ENCODE results near the gene NUTM2B. TPM values are rescaled to one million over a fixed set of nuclear protein-coding genes. Genes with fewer than 3 reads are reported as not detected.
"Not testable (repeated sequence)": the region's sequence is repeated elsewhere in the genome, so short reads cannot be mapped to it uniquely, and the experiment has no call there.

Gene NUTM2B
- total and polyA plus RNA-seq, 2 of the 13 experiments (the other 11 are each of a cell fraction or from before 2014, with no cell fraction given), result 0.16 to 0.27 TPM

- not testable (repeated sequence) for FAIRE-seq
- DNase-seq (ENCODE audit: low spot score), result peak; percentile 27
These were observed 17.9 kb upstream of the NUTM2B start for GRCh38 chr10:79685044-79685685.

GRCh38 chr10:79686595-79686994 is 16.4 kb upstream of the NUTM2B start:
- H3K9me3 ChIP-seq (ENCODE audit: low read length); FAIRE-seq; H3K4me3 ChIP-seq (replicated peaks in 1 of 3; ENCODE audit: insufficient read depth in 1 of 3, low read depth in 2 of 3, low read length in 3 of 3); intact Hi-C loops (cut with micrococcal nuclease; ENCODE audit: unreplicated experiment); ATAC-seq; CTCF ChIA-PET (ENCODE audit: low intra/inter-chr PET ratio, low total read pairs); H3K36me3 ChIP-seq (replicated peaks in 1 of 2; ENCODE audit: control insufficient read depth in 1 of 2, insufficient read depth in 2 of 2, low read length in 2 of 2); H2AFZ ChIP-seq (ENCODE audit: low read length); POLR2A ChIA-PET; H3K79me2 ChIP-seq (ENCODE audit: insufficient read depth, low read length); in situ Hi-C loops (cut with HindIII; ENCODE audit: extremely low pct_ligation_motif_present, low pct_unique_long_range_greater_than_20kb); H3K27me3 ChIP-seq (ENCODE audit: control insufficient read depth in 1 of 2, insufficient read depth in 2 of 2, low read length in 2 of 2); BruUV-seq (replicated peaks); H3K27ac ChIP-seq (ENCODE audit: extremely low read length, insufficient read depth, low read length); H4K20me1 ChIP-seq (ENCODE audit: insufficient read depth, low read length); H3K4me1 ChIP-seq (ENCODE audit: insufficient read depth, low read length); DNase-seq (ENCODE audit: low spot score); H3K4me2 ChIP-seq (ENCODE audit: low read depth, low read length); H3K9ac ChIP-seq (ENCODE audit: insufficient read depth, low read depth, low read length): not testable (repeated sequence)
- WGBS (ENCODE audit: low lambda C conversion rate), result 100% methylated on average over 4 of the region's 4 CpGs

More at GRCh38 chr10:79685044-79685685, 17.9 kb upstream of the NUTM2B start:
- CTCF ChIA-PET (ENCODE audit: low intra/inter-chr PET ratio, low total read pairs); H3K9ac ChIP-seq (ENCODE audit: insufficient read depth, low read depth, low read length); H3K4me1 ChIP-seq (ENCODE audit: insufficient read depth, low read length); H3K9me3 ChIP-seq (ENCODE audit: low read length); H3K4me2 ChIP-seq (ENCODE audit: low read depth, low read length); POLR2A ChIA-PET; H3K27ac ChIP-seq (ENCODE audit: extremely low read length, insufficient read depth, low read length); in situ Hi-C loops (cut with HindIII; ENCODE audit: extremely low pct_ligation_motif_present, low pct_unique_long_range_greater_than_20kb); H3K36me3 ChIP-seq (replicated peaks in 1 of 2; ENCODE audit: control insufficient read depth in 1 of 2, insufficient read depth in 2 of 2, low read length in 2 of 2); H3K27me3 ChIP-seq (ENCODE audit: control insufficient read depth in 1 of 2, insufficient read depth in 2 of 2, low read length in 2 of 2); H4K20me1 ChIP-seq (ENCODE audit: insufficient read depth, low read length); BruUV-seq (replicated peaks); H3K4me3 ChIP-seq (replicated peaks in 1 of 3; ENCODE audit: insufficient read depth in 1 of 3, low read depth in 2 of 3, low read length in 3 of 3); intact Hi-C loops (cut with micrococcal nuclease; ENCODE audit: unreplicated experiment); H2AFZ ChIP-seq (ENCODE audit: low read length); H3K79me2 ChIP-seq (ENCODE audit: insufficient read depth, low read length): not testable (repeated sequence)
- ATAC-seq, result peak; percentile 90
- 0 out of 2 replicates have a peak, but pooled peaks have one; percentile 4 for TF ChIP-seq STAG1 (CRISPR knock-in tag; IDR thresholded peaks at IDR 0.05)
- 87% methylated on average over 13 of the region's 21 CpGs for WGBS (ENCODE audit: low lambda C conversion rate)

- BruUV-seq (replicated peaks); FAIRE-seq: not testable (repeated sequence)
- 93% methylated on average over 6 of the region's 6 CpGs for WGBS (ENCODE audit: low lambda C conversion rate)
These were observed 15.4 kb upstream of the NUTM2B start for GRCh38 chr10:79687406-79688150.

GRCh38 chr10:79688798-79689197 is 14.2 kb upstream of the NUTM2B start:
- ATAC-seq; H4K20me1 ChIP-seq (ENCODE audit: insufficient read depth, low read length); H3K9ac ChIP-seq (ENCODE audit: insufficient read depth, low read depth, low read length); H3K4me1 ChIP-seq (ENCODE audit: insufficient read depth, low read length); H3K27ac ChIP-seq (ENCODE audit: extremely low read length, insufficient read depth, low read length); BruUV-seq (replicated peaks); H3K4me2 ChIP-seq (ENCODE audit: low read depth, low read length); in situ Hi-C loops (cut with HindIII; ENCODE audit: extremely low pct_ligation_motif_present, low pct_unique_long_range_greater_than_20kb); CTCF ChIA-PET (ENCODE audit: low intra/inter-chr PET ratio, low total read pairs); POLR2A ChIA-PET; DNase-seq (ENCODE audit: low spot score); intact Hi-C loops (cut with micrococcal nuclease; ENCODE audit: unreplicated experiment); H3K4me3 ChIP-seq (replicated peaks in 1 of 3; ENCODE audit: insufficient read depth in 1 of 3, low read depth in 2 of 3, low read length in 3 of 3); H3K27me3 ChIP-seq (ENCODE audit: control insufficient read depth in 1 of 2, insufficient read depth in 2 of 2, low read length in 2 of 2); FAIRE-seq; H2AFZ ChIP-seq (ENCODE audit: low read length); H3K79me2 ChIP-seq (ENCODE audit: insufficient read depth, low read length); H3K9me3 ChIP-seq (ENCODE audit: low read length); H3K36me3 ChIP-seq (replicated peaks in 1 of 2; ENCODE audit: control insufficient read depth in 1 of 2, insufficient read depth in 2 of 2, low read length in 2 of 2): not testable (repeated sequence)
- WGBS (ENCODE audit: low lambda C conversion rate), result 97% methylated on average over 4 of the region's 4 CpGs

More at GRCh38 chr10:79687406-79688150, 15.4 kb upstream of the NUTM2B start:
- H3K9ac ChIP-seq (ENCODE audit: insufficient read depth, low read depth, low read length); DNase-seq (ENCODE audit: low spot score); H3K27me3 ChIP-seq (ENCODE audit: control insufficient read depth in 1 of 2, insufficient read depth in 2 of 2, low read length in 2 of 2); in situ Hi-C loops (cut with HindIII; ENCODE audit: extremely low pct_ligation_motif_present, low pct_unique_long_range_greater_than_20kb); H3K79me2 ChIP-seq (ENCODE audit: insufficient read depth, low read length); H2AFZ ChIP-seq (ENCODE audit: low read length); H3K9me3 ChIP-seq (ENCODE audit: low read length); H3K4me2 ChIP-seq (ENCODE audit: low read depth, low read length); H3K36me3 ChIP-seq (replicated peaks in 1 of 2; ENCODE audit: control insufficient read depth in 1 of 2, insufficient read depth in 2 of 2, low read length in 2 of 2); H3K4me1 ChIP-seq (ENCODE audit: insufficient read depth, low read length); POLR2A ChIA-PET; H3K4me3 ChIP-seq (replicated peaks in 1 of 3; ENCODE audit: insufficient read depth in 1 of 3, low read depth in 2 of 3, low read length in 3 of 3); ATAC-seq; H3K27ac ChIP-seq (ENCODE audit: extremely low read length, insufficient read depth, low read length); intact Hi-C loops (cut with micrococcal nuclease; ENCODE audit: unreplicated experiment); CTCF ChIA-PET (ENCODE audit: low intra/inter-chr PET ratio, low total read pairs); H4K20me1 ChIP-seq (ENCODE audit: insufficient read depth, low read length): not testable (repeated sequence)

Data from HepG2 (cell line).